K562 (cell line): ENCODE results near the gene FRMPD1. TPM values are rescaled to one million over a fixed set of nuclear protein-coding genes. Genes with fewer than 3 reads are reported as not detected.
A peak's percentile ranks its signal among the peaks of the same experiment; 100 is the strongest.

ENCODE experiments used
- BRF1 ChIP-seq: IDR thresholded peaks from 3 replicates; pipeline ENCODE4 v1.6.1; 2011; ENCODE audit warnings: borderline replicate concordance, mild to moderate bottlenecking; ENCODE audit not compliant: insufficient read length; ENCODE audit errors: extremely low read depth
- CTCF ChIP-seq, 3 experiments: IDR thresholded peaks in 2 of 3; conservative IDR thresholded peaks in 1 of 3; 2 replicates each; pipeline ENCODE4 v1.5.1; 2011 to 2012; ENCODE audit warnings: low read length in 3 of 3, mild to moderate bottlenecking in 3 of 3, control low read depth in 2 of 3, improper control_type of control experiment in 1 of 3, inconsistent platforms in 1 of 3, low read depth in 1 of 3, mixed read lengths in 1 of 3, moderate library complexity in 1 of 3; ENCODE audit not compliant: insufficient read depth in 2 of 3
- E2F6 ChIP-seq, 2 experiments: IDR thresholded peaks; 2 replicates each; pipeline ENCODE4 v1.6.1; 2011; ENCODE audit warnings: borderline replicate concordance in 1 of 2, control low read depth in 1 of 2, low read depth in 1 of 2, low read length in 1 of 2, mild to moderate bottlenecking in 1 of 2, mixed read lengths in 1 of 2, moderate library complexity in 1 of 2; ENCODE audit not compliant: insufficient read depth in 1 of 2, insufficient read length in 1 of 2, poor library complexity in 1 of 2, severe bottlenecking in 1 of 2; ENCODE audit errors: extremely low read depth in 1 of 2
- GATA2 ChIP-seq: sonication (generic); formaldehyde crosslinking; IDR thresholded peaks from 2 replicates; pipeline ENCODE4 v1.4.0; 2020; ENCODE audit warnings: mild to moderate bottlenecking, missing genetic modification reagents
- L3MBTL2 ChIP-seq: fragments of 450-650 bp; IDR thresholded peaks from 2 replicates; pipeline ENCODE4 v1.6.1; 2016; ENCODE audit warnings: mild to moderate bottlenecking, moderate library complexity
- RB1 ChIP-seq: fragments of 450-650 bp; IDR thresholded peaks from 2 replicates; pipeline ENCODE4 v1.6.1; 2017; ENCODE audit warnings: low read depth, mild to moderate bottlenecking
- RREB1 ChIP-seq: fragments of 250-450 bp; sonication (Bioruptor Pico); IDR thresholded peaks from 2 replicates; pipeline ENCODE4 v1.4.0; 2020
- ZFP36 ChIP-seq: fragments of 150-350 bp; IDR thresholded peaks from 2 replicates; pipeline ENCODE4 v1.6.1; 2018; ENCODE audit warnings: low read length, low read depth; ENCODE audit not compliant: partially characterized antibody
- polyA plus RNA-seq, 8 experiments: library from polyadenylated mRNA; depleted of rRNA in 4 of 8; stranded (reverse) in 5 of 8; unstranded in 3 of 8; fragments of >200 nt; fragmentation: Nextera tagmentation in 2 of 8; fragmentation: Illumina TruSeq in 1 of 8; extraction: Ambion mirVana in 2 of 8; extraction: Trizol in 1 of 8; gene quantifications; 2 replicates each; pipeline versions ENCODE4 v1.2.1 to v1.2.3, GENCODE V29; 2011 to 2014; ENCODE audit warnings: inconsistent platforms in 1 of 8, missing spikeins in 1 of 8
- total RNA-seq, 7 experiments: library from RNA; depleted of rRNA in 6 of 7; stranded (reverse); fragments of >200 nt in 6 of 7; fragmentation: Illumina TruSeq in 2 of 7; extraction: Trizol in 2 of 7; gene quantifications; 2 replicates each; pipeline versions ENCODE4 v1.2.1 to v1.2.3, GENCODE V29; 2011 to 2021; ENCODE audit warnings: low replicate concordance in 1 of 7
- TF ChIP-seq, protein P1 (sequence below): fragments of 250-450 bp; sonication (Bioruptor Pico); IDR thresholded peaks from 2 replicates; pipeline ENCODE4 v1.8.0; 2022; ENCODE audit warnings: moderate library complexity, mild to moderate bottlenecking, inconsistent platforms

FRMPD1 gene
- total and polyA plus RNA-seq, 9 of the 15 experiments (the other 6 are each of a cell fraction or from before 2014, with no cell fraction given): not detected

DNA sequence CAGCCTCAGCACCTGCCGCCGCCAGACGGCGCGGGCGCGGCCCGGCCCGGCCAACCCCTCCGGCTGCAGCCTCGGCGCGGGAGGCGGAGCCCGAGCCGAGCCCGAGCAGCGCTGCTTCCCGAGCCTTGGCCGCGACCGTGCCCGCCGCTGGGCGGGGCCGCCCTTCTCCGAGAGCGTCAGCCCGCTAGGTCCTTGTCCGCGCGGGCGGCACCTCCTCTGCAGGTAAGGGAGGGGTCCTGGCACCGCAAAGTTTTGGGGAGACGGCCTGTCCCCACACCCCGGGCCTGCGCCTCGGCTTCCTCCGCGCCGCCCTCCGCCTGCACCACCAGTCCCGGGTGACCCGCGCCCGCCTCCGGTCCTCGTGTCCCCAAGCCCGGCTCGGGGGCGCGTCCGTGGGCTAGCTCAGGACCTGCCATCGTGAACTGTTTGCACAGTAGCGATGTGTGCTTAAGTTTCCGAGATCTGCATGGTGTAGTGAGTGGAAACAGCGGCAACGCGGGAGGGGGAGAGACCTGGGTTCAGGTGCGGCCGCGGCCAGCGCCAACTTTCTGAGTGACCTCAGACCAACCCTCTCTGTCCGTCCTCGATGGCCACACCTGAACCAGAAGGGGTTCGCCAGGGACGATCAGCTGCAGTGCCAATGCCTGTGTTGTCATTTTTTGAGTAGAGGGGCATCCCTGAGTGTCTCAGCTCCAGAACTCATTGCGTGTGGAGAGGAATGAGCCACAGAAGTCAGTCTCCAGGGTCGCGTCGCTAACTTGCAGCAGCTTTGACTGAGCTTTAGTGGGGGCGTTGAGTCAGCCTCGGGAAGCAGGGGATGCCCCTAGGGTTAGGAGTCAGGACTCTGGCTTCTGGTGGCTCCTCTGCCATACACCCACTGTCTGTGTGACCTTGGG lies at the start of gene FRMPD1 (continued):
- TF ChIP-seq RREB1 (CRISPR knock-in tag) (peak; percentile 82; the same call in 1 of the 2 replicates), E2F6 (IDR thresholded peaks at IDR 0.05; ENCODE audit: borderline replicate concordance in 1 of 2, extremely low read depth in 1 of 2, insufficient read depth in 1 of 2, insufficient read length in 1 of 2, low read depth in 1 of 2, low read length in 1 of 2, poor library complexity in 1 of 2, severe bottlenecking in 1 of 2) (peak in 1 of 2 experiments; percentile 48), L3MBTL2 (0 out of 2 replicates have a peak, but pooled peaks have one; percentile 19), RB1 (peak; percentile 63; the same call in 1 of the 2 replicates), ZFP36 (peak; percentile 11), GATA2 (CRISPR knock-in tag) (no peak), CTCF (IDR thresholded peaks at IDR 0.05 in 2 of 3, conservative IDR thresholded peaks at IDR 0.05 in 1 of 3; ENCODE audit: insufficient read depth in 2 of 3, low read depth in 1 of 3, low read length in 3 of 3) (peak in 1 of 3 experiments; percentile 31; a peak in 1 of 6 replicates), BRF1 (no peak)
- TF ChIP-seq, protein P1, sequence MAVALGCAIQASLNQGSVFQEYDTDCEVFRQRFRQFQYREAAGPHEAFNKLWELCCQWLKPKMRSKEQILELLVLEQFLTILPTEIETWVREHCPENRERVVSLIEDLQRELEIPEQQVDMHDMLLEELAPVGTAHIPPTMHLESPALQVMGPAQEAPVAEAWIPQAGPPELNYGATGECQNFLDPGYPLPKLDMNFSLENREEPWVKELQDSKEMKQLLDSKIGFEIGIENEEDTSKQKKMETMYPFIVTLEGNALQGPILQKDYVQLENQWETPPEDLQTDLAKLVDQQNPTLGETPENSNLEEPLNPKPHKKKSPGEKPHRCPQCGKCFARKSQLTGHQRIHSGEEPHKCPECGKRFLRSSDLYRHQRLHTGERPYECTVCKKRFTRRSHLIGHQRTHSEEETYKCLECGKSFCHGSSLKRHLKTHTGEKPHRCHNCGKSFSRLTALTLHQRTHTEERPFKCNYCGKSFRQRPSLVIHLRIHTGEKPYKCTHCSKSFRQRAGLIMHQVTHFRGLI: peak; percentile 59; the same call in 1 of the 2 replicates
- TF ChIP-seq, all 486 proteins: peak for 15
